SK-N-MC (cell line): ENCODE data around the gene TMCO4.

ENCODE experiments used
- DNase-seq: peaks from one replicate; pipeline ENCODE4 v3.0.0-alpha.2; 2011; ENCODE audit warnings: low read depth, low spot score
- H3K27ac ChIP-seq: fragments of 200-600 bp; sonication (generic); 2 replicates; pipeline ENCODE4 v1.5.1; 2016; ENCODE audit warnings: mixed run types
- H3K36me3 ChIP-seq: fragments of 200-600 bp; sonication (generic); 2 replicates; pipeline ENCODE4 v1.6.1; 2017; ENCODE audit warnings: antibody characterized with exemption, low read length, mixed read lengths; ENCODE audit not compliant: insufficient read depth
- H3K4me3 ChIP-seq: fragments of 200-600 bp; sonication (generic); 2 replicates; pipeline ENCODE4 v1.5.1; 2016
- H3K9ac ChIP-seq: fragments of 200-600 bp; sonication (generic); 2 replicates; pipeline ENCODE4 v1.8.0; 2017; ENCODE audit warnings: mixed run types, mixed read lengths; ENCODE audit not compliant: insufficient read length
- H3K9me3 ChIP-seq: fragments of 200-600 bp; sonication (generic); 2 replicates; pipeline ENCODE4 v1.6.1; 2017; ENCODE audit warnings: low read depth, mild to moderate bottlenecking, antibody characterized with exemption, low read length, moderate library complexity, mixed read lengths
- EZH2 ChIP-seq: fragments of 200-600 bp; sonication (generic); IDR thresholded peaks from one replicate; pipeline ENCODE4 v1.6.1; 2017; ENCODE audit warnings: antibody characterized with exemption
- FOXP2 ChIP-seq: optimal IDR thresholded peaks from 2 replicates; pipeline ENCODE3; 2011; ENCODE audit warnings: mild to moderate bottlenecking, moderate library complexity; ENCODE audit not compliant: insufficient read depth; ENCODE audit errors: extremely low read length, control extremely low read depth
- POLR2AphosphoS5 ChIP-seq: IDR thresholded peaks from 2 replicates; pipeline ENCODE4 v1.6.1; 2012; ENCODE audit warnings: mild to moderate bottlenecking, low read depth, low read length, borderline replicate concordance

The TMCO4 gene

GRCh38 chr1:19775317-19775716 lies 24.4 kb downstream of the TMCO4 start:
- Histone ChIP-seq H3K9ac (no peak overlapping the region), H3K36me3 (no peaks in the 10 kb centered on the region), H3K27ac (no peak overlapping the region), H3K9me3 (no peaks in the 10 kb centered on the region), H3K4me3 (no peak overlapping the region)
- TF ChIP-seq FOXP2 (no peak), EZH2 (no peak), POLR2AphosphoS5 (no peak)
- DNase-seq, result no peak

- H3K9ac ChIP-seq, result no peak overlapping the region
- TF ChIP-seq FOXP2, result no peak
- no peak for TF ChIP-seq EZH2
- TF ChIP-seq POLR2AphosphoS5, result no peak
- no peak overlapping the region for H3K4me3 ChIP-seq
- no peaks in the 10 kb centered on the region for H3K9me3 ChIP-seq
- no peaks in the 10 kb centered on the region for H3K36me3 ChIP-seq
- no peak for DNase-seq
- no peak overlapping the region for H3K27ac ChIP-seq
Observed at GRCh38 chr1:19774180-19774785, 25.4 kb downstream of the TMCO4 start.

GRCh38 chr1:19773485-19773884 lies 26.2 kb downstream of the TMCO4 start:
- no peaks in the 10 kb centered on the region for H3K9me3 ChIP-seq
- TF ChIP-seq FOXP2 (no peak), POLR2AphosphoS5 (no peak), EZH2 (no peak)
- no peak overlapping the region for H3K4me3 ChIP-seq

GRCh38 chr1:19772053-19772452 lies 27.7 kb downstream of the TMCO4 start:
- Histone ChIP-seq H3K36me3 (no peaks in the 10 kb centered on the region), H3K9ac (no peak overlapping the region), H3K27ac (no peak overlapping the region), H3K4me3 (no peak overlapping the region), H3K9me3 (no peaks in the 10 kb centered on the region)
- TF ChIP-seq EZH2 (no peak), FOXP2 (no peak), POLR2AphosphoS5 (no peak)
- DNase-seq, result no peak

More at GRCh38 chr1:19773485-19773884, 26.2 kb downstream of the TMCO4 start:
- no peaks in the 10 kb centered on the region for H3K36me3 ChIP-seq
- no peak overlapping the region for H3K9ac ChIP-seq
- DNase-seq, result no peak
- no peak overlapping the region for H3K27ac ChIP-seq

- Histone ChIP-seq H3K9ac (no peak overlapping the region), H3K36me3 (no peaks in the 10 kb centered on the region), H3K27ac (no peak overlapping the region), H3K4me3 (no peak overlapping the region), H3K9me3 (no peaks in the 10 kb centered on the region)
- TF ChIP-seq FOXP2 (no peak), POLR2AphosphoS5 (no peak), EZH2 (no peak)
- DNase-seq, result no peak
Observed at GRCh38 chr1:19771350-19771749, 28.4 kb downstream of the TMCO4 start.

- TF ChIP-seq EZH2 (no peak), POLR2AphosphoS5 (no peak), FOXP2 (no peak)
- no peaks in the 10 kb centered on the region for H3K36me3 ChIP-seq
- no peak overlapping the region for H3K9ac ChIP-seq
- no peak for DNase-seq
- no peak overlapping the region for H3K4me3 ChIP-seq
- H3K9me3 ChIP-seq, result no peaks in the 10 kb centered on the region
- no peak overlapping the region for H3K27ac ChIP-seq
Observed at GRCh38 chr1:19770436-19771190, 29.1 kb downstream of the TMCO4 start.

GRCh38 chr1:19769211-19769932 lies 30.3 kb downstream of the TMCO4 start:
- no peaks in the 10 kb centered on the region for H3K36me3 ChIP-seq
- H3K9me3 ChIP-seq, result no peaks in the 10 kb centered on the region
- no peak for DNase-seq
- TF ChIP-seq FOXP2, result no peak
- TF ChIP-seq POLR2AphosphoS5, result no peak
- TF ChIP-seq EZH2, result no peak
- H3K9ac ChIP-seq, result no peak overlapping the region
- no peak overlapping the region for H3K4me3 ChIP-seq
- H3K27ac ChIP-seq, result no peak overlapping the region
